Measurements from ENCODE around the gene ATP11A. TPM values are rescaled to one million over a fixed set of nuclear protein-coding genes. Genes with fewer than 3 reads are reported as not detected.
"Not testable (repeated sequence)": the region's sequence is repeated elsewhere in the genome, so short reads cannot be mapped to it uniquely, and the experiment has no call there.

Gene ATP11A
- total and polyA plus RNA-seq, 2 experiments from 2014 or later: 12.3 to 52.6 TPM

DNA sequence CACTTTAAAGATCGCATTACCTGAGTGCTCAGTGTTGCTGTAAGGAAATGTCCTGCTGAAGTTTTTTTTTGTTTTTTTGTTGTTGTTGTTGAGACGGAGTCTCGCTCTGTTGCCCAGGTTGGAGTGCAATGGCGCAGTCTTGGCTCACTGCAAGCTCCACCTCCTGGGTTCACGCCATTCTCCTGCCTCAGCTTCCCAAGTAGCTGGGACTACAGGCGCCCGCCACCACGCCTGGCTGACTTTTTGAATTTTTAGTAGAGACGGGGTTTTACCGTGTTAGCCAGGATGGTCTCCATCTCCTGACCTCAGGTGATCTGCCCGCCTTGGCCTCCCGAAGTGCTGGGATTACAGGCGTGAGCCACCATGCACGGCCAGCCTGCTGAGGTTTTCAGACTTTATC, 175.6 kb downstream of the ATP11A start:
- not testable (repeated sequence) for H3K27ac Mint-ChIP-seq; H3K27ac ChIP-seq (ENCODE audit: low read depth); H3K79me2 ChIP-seq (replicated peaks; ENCODE audit: insufficient read depth); H3K9me3 Mint-ChIP-seq; H3K4me3 ChIP-seq; H3K4me3 Mint-ChIP-seq; H4K20me1 ChIP-seq (replicated peaks; ENCODE audit: insufficient read depth); DNase-seq (ENCODE audit: low spot score); H3K27me3 Mint-ChIP-seq (ENCODE audit: insufficient read depth, low read depth, poor library complexity); H3K9me2 ChIP-seq (ENCODE audit: insufficient read depth); H3K4me1 ChIP-seq (ENCODE audit: insufficient read depth); H3F3A ChIP-seq (replicated peaks; ENCODE audit: low read depth); H2AFZ ChIP-seq; H3K4me2 ChIP-seq; H3K36me3 ChIP-seq (ENCODE audit: insufficient read depth); H3K4me1 Mint-ChIP-seq; H3K27me3 ChIP-seq (ENCODE audit: insufficient read depth); ATAC-seq
- peaks cover 69% of the 10 kb centered on the region for H3K36me3 Mint-ChIP-seq (ENCODE audit: low read depth)

DNA sequence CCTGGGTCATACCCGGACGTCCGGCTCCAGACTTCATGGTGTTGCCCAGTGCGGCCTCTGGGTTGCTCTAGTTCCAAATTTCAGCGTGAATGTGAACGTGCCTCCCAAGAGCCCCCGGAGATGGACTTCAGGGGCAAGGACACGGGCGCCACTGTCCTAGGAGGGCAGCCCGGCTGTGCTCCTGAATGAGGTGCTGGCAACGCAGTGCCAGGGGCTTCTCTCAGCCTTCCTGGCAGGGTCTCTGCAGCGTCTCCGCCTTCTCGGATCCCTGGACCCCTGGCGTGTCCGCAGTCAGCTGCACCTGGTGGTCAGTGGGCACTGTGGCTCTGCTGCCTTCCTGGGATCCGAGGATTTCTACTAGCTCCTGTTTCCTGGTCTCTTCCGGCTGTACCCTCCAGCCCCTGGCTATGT, 177.5 kb downstream of the ATP11A start:
- no peak overlapping the region for H3K27ac Mint-ChIP-seq
- no peak overlapping the region for H2AFZ ChIP-seq
- H3K4me3 Mint-ChIP-seq: no peak overlapping the region

DNA sequence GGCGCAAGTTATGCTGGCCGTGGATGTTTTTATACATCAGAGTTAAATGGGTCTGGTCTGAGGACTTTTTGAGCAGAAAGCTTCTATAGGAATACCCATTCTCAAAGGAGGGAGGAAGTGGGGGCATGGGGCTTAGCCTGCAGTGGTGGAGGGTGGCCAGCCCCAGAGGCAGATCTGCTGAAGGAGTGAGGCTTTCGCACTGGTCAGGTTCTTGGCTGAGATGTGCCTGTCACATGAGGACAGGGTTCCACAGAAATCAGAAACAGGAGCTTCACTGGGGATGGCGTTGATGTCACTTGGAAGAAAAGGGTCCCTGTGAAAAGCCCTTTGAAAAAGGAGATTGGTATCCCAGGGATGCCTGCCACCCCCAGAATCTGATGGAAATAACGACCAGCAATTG, 178.5 kb downstream of the ATP11A start:
- H3K4me3 Mint-ChIP-seq: no peak overlapping the region
- no peaks in the 10 kb centered on the region for H3F3A ChIP-seq (replicated peaks; ENCODE audit: low read depth)
- H3K27me3 Mint-ChIP-seq (ENCODE audit: insufficient read depth, low read depth, poor library complexity): peaks cover 13% of the 10 kb centered on the region
- no peak overlapping the region for H3K4me3 ChIP-seq
- no peaks in the 10 kb centered on the region for H4K20me1 ChIP-seq (replicated peaks; ENCODE audit: insufficient read depth)
- H3K4me1 Mint-ChIP-seq: peaks cover under 1% of the 10 kb centered on the region; the same call in 1 of the 3 replicates
- ATAC-seq: no peak
- no peaks in the 10 kb centered on the region for H3K4me1 ChIP-seq (ENCODE audit: insufficient read depth)
- peaks cover 11% of the 10 kb centered on the region; the same call in 2 of the 3 replicates for H3K9me3 Mint-ChIP-seq
- no peak for DNase-seq (ENCODE audit: low spot score)
- no peaks in the 10 kb centered on the region for H3K36me3 ChIP-seq (ENCODE audit: insufficient read depth)
- no peak overlapping the region for H3K4me2 ChIP-seq
- no peak overlapping the region for H3K27ac Mint-ChIP-seq
- H3K27me3 ChIP-seq (ENCODE audit: insufficient read depth): no peaks in the 10 kb centered on the region
- H2AFZ ChIP-seq: no peak overlapping the region
- no peaks in the 10 kb centered on the region for H3K79me2 ChIP-seq (replicated peaks; ENCODE audit: insufficient read depth)
- H3K27ac ChIP-seq (ENCODE audit: low read depth): no peak overlapping the region
- peaks cover 68% of the 10 kb centered on the region for H3K36me3 Mint-ChIP-seq (ENCODE audit: low read depth)
- no peak for TF ChIP-seq ZNF331 (CRISPR knock-in tag; IDR thresholded peaks at IDR 0.05; ENCODE audit: low read depth)
- no peak for TF ChIP-seq STAT1 (IDR thresholded peaks at IDR 0.05; ENCODE audit: unreplicated experiment)
- TF ChIP-seq EZH2 (IDR thresholded peaks at IDR 0.05; ENCODE audit: low read depth, unreplicated experiment): no peak
- TF ChIP-seq, protein P1, sequence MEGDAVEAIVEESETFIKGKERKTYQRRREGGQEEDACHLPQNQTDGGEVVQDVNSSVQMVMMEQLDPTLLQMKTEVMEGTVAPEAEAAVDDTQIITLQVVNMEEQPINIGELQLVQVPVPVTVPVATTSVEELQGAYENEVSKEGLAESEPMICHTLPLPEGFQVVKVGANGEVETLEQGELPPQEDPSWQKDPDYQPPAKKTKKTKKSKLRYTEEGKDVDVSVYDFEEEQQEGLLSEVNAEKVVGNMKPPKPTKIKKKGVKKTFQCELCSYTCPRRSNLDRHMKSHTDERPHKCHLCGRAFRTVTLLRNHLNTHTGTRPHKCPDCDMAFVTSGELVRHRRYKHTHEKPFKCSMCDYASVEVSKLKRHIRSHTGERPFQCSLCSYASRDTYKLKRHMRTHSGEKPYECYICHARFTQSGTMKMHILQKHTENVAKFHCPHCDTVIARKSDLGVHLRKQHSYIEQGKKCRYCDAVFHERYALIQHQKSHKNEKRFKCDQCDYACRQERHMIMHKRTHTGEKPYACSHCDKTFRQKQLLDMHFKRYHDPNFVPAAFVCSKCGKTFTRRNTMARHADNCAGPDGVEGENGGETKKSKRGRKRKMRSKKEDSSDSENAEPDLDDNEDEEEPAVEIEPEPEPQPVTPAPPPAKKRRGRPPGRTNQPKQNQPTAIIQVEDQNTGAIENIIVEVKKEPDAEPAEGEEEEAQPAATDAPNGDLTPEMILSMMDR (conservative IDR thresholded peaks at IDR 0.05; ENCODE audit: low read depth in 2 of 2): no peak
- TF ChIP-seq ZNF114 (CRISPR knock-in tag; IDR thresholded peaks at IDR 0.05): no peak
- TF ChIP-seq, protein P2, sequence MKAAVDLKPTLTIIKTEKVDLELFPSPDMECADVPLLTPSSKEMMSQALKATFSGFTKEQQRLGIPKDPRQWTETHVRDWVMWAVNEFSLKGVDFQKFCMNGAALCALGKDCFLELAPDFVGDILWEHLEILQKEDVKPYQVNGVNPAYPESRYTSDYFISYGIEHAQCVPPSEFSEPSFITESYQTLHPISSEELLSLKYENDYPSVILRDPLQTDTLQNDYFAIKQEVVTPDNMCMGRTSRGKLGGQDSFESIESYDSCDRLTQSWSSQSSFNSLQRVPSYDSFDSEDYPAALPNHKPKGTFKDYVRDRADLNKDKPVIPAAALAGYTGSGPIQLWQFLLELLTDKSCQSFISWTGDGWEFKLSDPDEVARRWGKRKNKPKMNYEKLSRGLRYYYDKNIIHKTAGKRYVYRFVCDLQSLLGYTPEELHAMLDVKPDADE (IDR thresholded peaks at IDR 0.05): no peak
- TF ChIP-seq POLR2AphosphoS5 (IDR thresholded peaks at IDR 0.05; ENCODE audit: low read depth): no peak
- H3K9me2 ChIP-seq (ENCODE audit: insufficient read depth): no peaks in the 10 kb centered on the region

More for the DNA sequence above, 177.5 kb downstream of the ATP11A start:
- no peaks in the 10 kb centered on the region; the same call in 2 of the 3 replicates for H3K4me1 Mint-ChIP-seq
- no peaks in the 10 kb centered on the region for H3K27me3 ChIP-seq (ENCODE audit: insufficient read depth)
- no peaks in the 10 kb centered on the region for H3K36me3 ChIP-seq (ENCODE audit: insufficient read depth)
- H3K9me2 ChIP-seq (ENCODE audit: insufficient read depth): no peaks in the 10 kb centered on the region
- no peak overlapping the region for H3K27ac ChIP-seq (ENCODE audit: low read depth)
- H3K36me3 Mint-ChIP-seq (ENCODE audit: low read depth): peaks cover 67% of the 10 kb centered on the region
- peaks cover 10% of the 10 kb centered on the region for H3K27me3 Mint-ChIP-seq (ENCODE audit: insufficient read depth, low read depth, poor library complexity)
- H3K4me1 ChIP-seq (ENCODE audit: insufficient read depth): no peaks in the 10 kb centered on the region
- ATAC-seq (no peak), DNase-seq (ENCODE audit: low spot score) (no peak)
- no peak overlapping the region for H3K4me2 ChIP-seq
- H3K9me3 Mint-ChIP-seq: peaks cover 8% of the 10 kb centered on the region; the same call in 2 of the 3 replicates
- H4K20me1 ChIP-seq (replicated peaks; ENCODE audit: insufficient read depth): no peaks in the 10 kb centered on the region
- TF ChIP-seq, protein P3, sequence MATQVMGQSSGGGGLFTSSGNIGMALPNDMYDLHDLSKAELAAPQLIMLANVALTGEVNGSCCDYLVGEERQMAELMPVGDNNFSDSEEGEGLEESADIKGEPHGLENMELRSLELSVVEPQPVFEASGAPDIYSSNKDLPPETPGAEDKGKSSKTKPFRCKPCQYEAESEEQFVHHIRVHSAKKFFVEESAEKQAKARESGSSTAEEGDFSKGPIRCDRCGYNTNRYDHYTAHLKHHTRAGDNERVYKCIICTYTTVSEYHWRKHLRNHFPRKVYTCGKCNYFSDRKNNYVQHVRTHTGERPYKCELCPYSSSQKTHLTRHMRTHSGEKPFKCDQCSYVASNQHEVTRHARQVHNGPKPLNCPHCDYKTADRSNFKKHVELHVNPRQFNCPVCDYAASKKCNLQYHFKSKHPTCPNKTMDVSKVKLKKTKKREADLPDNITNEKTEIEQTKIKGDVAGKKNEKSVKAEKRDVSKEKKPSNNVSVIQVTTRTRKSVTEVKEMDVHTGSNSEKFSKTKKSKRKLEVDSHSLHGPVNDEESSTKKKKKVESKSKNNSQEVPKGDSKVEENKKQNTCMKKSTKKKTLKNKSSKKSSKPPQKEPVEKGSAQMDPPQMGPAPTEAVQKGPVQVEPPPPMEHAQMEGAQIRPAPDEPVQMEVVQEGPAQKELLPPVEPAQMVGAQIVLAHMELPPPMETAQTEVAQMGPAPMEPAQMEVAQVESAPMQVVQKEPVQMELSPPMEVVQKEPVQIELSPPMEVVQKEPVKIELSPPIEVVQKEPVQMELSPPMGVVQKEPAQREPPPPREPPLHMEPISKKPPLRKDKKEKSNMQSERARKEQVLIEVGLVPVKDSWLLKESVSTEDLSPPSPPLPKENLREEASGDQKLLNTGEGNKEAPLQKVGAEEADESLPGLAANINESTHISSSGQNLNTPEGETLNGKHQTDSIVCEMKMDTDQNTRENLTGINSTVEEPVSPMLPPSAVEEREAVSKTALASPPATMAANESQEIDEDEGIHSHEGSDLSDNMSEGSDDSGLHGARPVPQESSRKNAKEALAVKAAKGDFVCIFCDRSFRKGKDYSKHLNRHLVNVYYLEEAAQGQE (IDR thresholded peaks at IDR 0.05; ENCODE audit: unreplicated experiment): no peak
- no peak overlapping the region for H3K4me3 ChIP-seq
- no peaks in the 10 kb centered on the region for H3K79me2 ChIP-seq (replicated peaks; ENCODE audit: insufficient read depth)
- H3F3A ChIP-seq (replicated peaks; ENCODE audit: low read depth): 0 out of 2 replicates have a peak, but pooled peaks cover 2% of the 10 kb centered on the region

Measured in GM23338 (cell line).